DOHH2 (cell line): Measurements from ENCODE around the gene RCVRN.

ENCODE experiments used
- H3F3A ChIP-seq: fragments of 200-600 bp; sonication (generic), shearing (Covaris generic); 2 replicates; pipeline ENCODE4 v1.6.0; 2016; ENCODE audit warnings: antibody characterized with exemption, mild to moderate bottlenecking; ENCODE audit not compliant: control insufficient read depth, insufficient read depth
- H3K27ac ChIP-seq: fragments of 200-600 bp; sonication (generic); 2 replicates; pipeline ENCODE4 v1.5.1; 2014; ENCODE audit warnings: low read depth, mild to moderate bottlenecking, low read length, moderate library complexity
- H3K27me3 ChIP-seq: fragments of 200-600 bp; sonication (generic); 2 replicates; pipeline ENCODE4 v1.6.1; 2014; ENCODE audit warnings: mild to moderate bottlenecking, low read length, mixed read lengths; ENCODE audit not compliant: control insufficient read depth
- H3K36me3 ChIP-seq: fragments of 200-600 bp; sonication (generic); 2 replicates; pipeline ENCODE4 v1.6.1; 2014; ENCODE audit warnings: mild to moderate bottlenecking, low read length, moderate library complexity, mixed read lengths; ENCODE audit not compliant: control insufficient read depth
- H3K4me1 ChIP-seq: fragments of 200-600 bp; sonication (generic); 2 replicates; pipeline ENCODE4 v1.6.1; 2014; ENCODE audit warnings: mild to moderate bottlenecking, low read length, mixed read lengths; ENCODE audit not compliant: control insufficient read depth
- H3K4me2 ChIP-seq: fragments of 200-600 bp; sonication (generic); 2 replicates; pipeline ENCODE4 v1.6.0; 2014; ENCODE audit warnings: mild to moderate bottlenecking, low read length, moderate library complexity
- H3K4me3 ChIP-seq: fragments of 200-600 bp; sonication (generic); 2 replicates; pipeline ENCODE4 v1.5.1; 2014; ENCODE audit warnings: mild to moderate bottlenecking, low read length, mixed read lengths
- H3K79me2 ChIP-seq: fragments of 200-600 bp; sonication (generic); 2 replicates; pipeline ENCODE4 v1.6.1; 2014; ENCODE audit warnings: mild to moderate bottlenecking, low read length, mixed read lengths; ENCODE audit not compliant: control insufficient read depth
- H3K9me2 ChIP-seq: fragments of 200-600 bp; sonication (generic); replicated peaks from 2 replicates; pipeline ENCODE4 v1.6.1; 2014; ENCODE audit warnings: mild to moderate bottlenecking, low read length, mixed read lengths; ENCODE audit not compliant: control insufficient read depth
- H3K9me3 ChIP-seq: fragments of 200-600 bp; sonication (generic); 2 replicates; pipeline ENCODE4 v1.6.1; 2014; ENCODE audit warnings: antibody characterized with exemption, low read length, mixed read lengths; ENCODE audit not compliant: control insufficient read depth, insufficient read depth
- H4K20me1 ChIP-seq: fragments of 200-600 bp; sonication (generic); 2 replicates; pipeline ENCODE4 v1.6.0; 2014; ENCODE audit warnings: low read depth, mild to moderate bottlenecking, antibody characterized with exemption, low read length, moderate library complexity; ENCODE audit not compliant: control insufficient read depth, insufficient read depth
- CTCF ChIP-seq: fragments of 200-600 bp; sonication (generic); IDR thresholded peaks from one replicate; pipeline ENCODE4 v1.5.1; 2014; ENCODE audit warnings: antibody characterized with exemption, mild to moderate bottlenecking, low read depth, low read length; ENCODE audit not compliant: poor library complexity, severe bottlenecking
- EZH2phosphoT487 ChIP-seq: fragments of 200-600 bp; sonication (generic); IDR thresholded peaks from 2 replicates; pipeline ENCODE4 v1.6.1; 2017; ENCODE audit warnings: borderline replicate concordance, mild to moderate bottlenecking, antibody characterized with exemption, low read length, moderate library complexity, mixed read lengths

The RCVRN gene

GRCh38 chr17:9912121-9913099 lies 7.3 kb upstream of the RCVRN start:
- H3K36me3 ChIP-seq, result no peaks in the 10 kb centered on the region
- H3K4me3 ChIP-seq, result no peak overlapping the region
- no peaks in the 10 kb centered on the region for H3F3A ChIP-seq
- TF ChIP-seq EZH2phosphoT487, result no peak
- TF ChIP-seq CTCF, result no peak
- H3K27me3 ChIP-seq, result no peaks in the 10 kb centered on the region
- no peak overlapping the region for H3K27ac ChIP-seq
- H3K9me3 ChIP-seq, result no peaks in the 10 kb centered on the region
- H3K4me2 ChIP-seq, result no peak overlapping the region
- no peaks in the 10 kb centered on the region for H3K9me2 ChIP-seq
- no peaks in the 10 kb centered on the region for H4K20me1 ChIP-seq
- H3K4me1 ChIP-seq, result no peaks in the 10 kb centered on the region
- H3K79me2 ChIP-seq, result no peaks in the 10 kb centered on the region

GRCh38 chr17:9911089-9911488 lies 6.0 kb upstream of the RCVRN start:
- Histone ChIP-seq H3K27me3 (no peaks in the 10 kb centered on the region), H3K79me2 (no peaks in the 10 kb centered on the region), H4K20me1 (no peaks in the 10 kb centered on the region), H3K9me2 (no peaks in the 10 kb centered on the region), H3K4me2 (no peak overlapping the region), H3K9me3 (no peaks in the 10 kb centered on the region), H3F3A (no peaks in the 10 kb centered on the region), H3K4me3 (no peak overlapping the region), H3K27ac (no peak overlapping the region), H3K36me3 (no peaks in the 10 kb centered on the region), H3K4me1 (no peaks in the 10 kb centered on the region)
- TF ChIP-seq CTCF, result no peak
- no peak for TF ChIP-seq EZH2phosphoT487

- no peaks in the 10 kb centered on the region for H3K79me2 ChIP-seq
- H3K27me3 ChIP-seq, result no peaks in the 10 kb centered on the region
- H3K27ac ChIP-seq, result no peak overlapping the region
- TF ChIP-seq EZH2phosphoT487 (no peak), CTCF (no peak)
- H3K9me3 ChIP-seq, result no peaks in the 10 kb centered on the region
- no peak overlapping the region for H3K4me3 ChIP-seq
- H4K20me1 ChIP-seq, result no peaks in the 10 kb centered on the region
- H3K36me3 ChIP-seq, result no peaks in the 10 kb centered on the region
- H3K9me2 ChIP-seq, result no peaks in the 10 kb centered on the region
- H3F3A ChIP-seq, result no peaks in the 10 kb centered on the region
- H3K4me2 ChIP-seq, result no peak overlapping the region
- H3K4me1 ChIP-seq, result no peaks in the 10 kb centered on the region
Observed at GRCh38 chr17:9908649-9909042, 3.6 kb upstream of the RCVRN start.
